GM12873 (cell line): ENCODE measurements around the gene CCNK.

Source experiments
- CTCF ChIP-seq: IDR thresholded peaks from 2 replicates; pipeline ENCODE4 v1.5.1; 2012; ENCODE audit warnings: low read depth, mild to moderate bottlenecking, moderate library complexity, low read length, control low read depth; ENCODE audit not compliant: insufficient read depth; ENCODE audit errors: missing control alignments

Gene CCNK

GRCh38 chr14:99467336-99468078 is 13.7 kb upstream of the CCNK start:
- no peak for TF ChIP-seq CTCF

GRCh38 chr14:99468081-99468480 is 13.1 kb upstream of the CCNK start:
- TF ChIP-seq CTCF, result no peak

GRCh38 chr14:99468836-99469592 is 12.2 kb upstream of the CCNK start:
- TF ChIP-seq CTCF, result no peak

- TF ChIP-seq CTCF, result no peak
Observed at GRCh38 chr14:99471731-99472130, 9.5 kb upstream of the CCNK start.

GRCh38 chr14:99472937-99473336 is 8.3 kb upstream of the CCNK start:
- no peak for TF ChIP-seq CTCF

- TF ChIP-seq CTCF, result no peak
Observed at GRCh38 chr14:99473458-99473857, 7.8 kb upstream of the CCNK start.

GRCh38 chr14:99475179-99475578 is 6.0 kb upstream of the CCNK start:
- TF ChIP-seq CTCF, result no peak
